ENCODE data around the gene PSAP. TPM values are rescaled to one million over a fixed set of nuclear protein-coding genes. Genes with fewer than 3 reads are reported as not detected.

The PSAP gene
- total and polyA plus RNA-seq, 2 experiments from 2014 or later: 151 to 391 TPM

DNA sequence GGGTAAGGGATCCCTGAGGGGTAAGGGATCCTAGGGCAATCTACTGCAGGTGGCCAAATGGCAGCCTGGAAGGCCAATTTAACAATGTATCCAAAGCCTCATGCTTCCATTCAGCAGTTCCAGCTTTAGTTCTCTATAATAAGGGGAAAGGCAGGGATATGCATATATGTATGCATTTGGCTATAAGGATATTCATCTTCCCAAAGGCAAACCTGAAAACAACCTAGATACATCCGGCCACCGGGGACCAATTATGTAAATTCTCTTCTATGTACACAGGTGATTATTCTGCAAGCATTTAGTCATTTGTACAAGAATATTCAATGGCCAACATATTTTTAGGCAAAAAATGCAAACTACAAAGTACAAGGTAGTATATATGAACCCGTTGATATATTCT is 26.7 kb downstream of the PSAP start:
- H3K9me3 Mint-ChIP-seq: no peaks in the 10 kb centered on the region

More for the DNA sequence above, 26.7 kb downstream of the PSAP start:
- TF ChIP-seq, protein P1, sequence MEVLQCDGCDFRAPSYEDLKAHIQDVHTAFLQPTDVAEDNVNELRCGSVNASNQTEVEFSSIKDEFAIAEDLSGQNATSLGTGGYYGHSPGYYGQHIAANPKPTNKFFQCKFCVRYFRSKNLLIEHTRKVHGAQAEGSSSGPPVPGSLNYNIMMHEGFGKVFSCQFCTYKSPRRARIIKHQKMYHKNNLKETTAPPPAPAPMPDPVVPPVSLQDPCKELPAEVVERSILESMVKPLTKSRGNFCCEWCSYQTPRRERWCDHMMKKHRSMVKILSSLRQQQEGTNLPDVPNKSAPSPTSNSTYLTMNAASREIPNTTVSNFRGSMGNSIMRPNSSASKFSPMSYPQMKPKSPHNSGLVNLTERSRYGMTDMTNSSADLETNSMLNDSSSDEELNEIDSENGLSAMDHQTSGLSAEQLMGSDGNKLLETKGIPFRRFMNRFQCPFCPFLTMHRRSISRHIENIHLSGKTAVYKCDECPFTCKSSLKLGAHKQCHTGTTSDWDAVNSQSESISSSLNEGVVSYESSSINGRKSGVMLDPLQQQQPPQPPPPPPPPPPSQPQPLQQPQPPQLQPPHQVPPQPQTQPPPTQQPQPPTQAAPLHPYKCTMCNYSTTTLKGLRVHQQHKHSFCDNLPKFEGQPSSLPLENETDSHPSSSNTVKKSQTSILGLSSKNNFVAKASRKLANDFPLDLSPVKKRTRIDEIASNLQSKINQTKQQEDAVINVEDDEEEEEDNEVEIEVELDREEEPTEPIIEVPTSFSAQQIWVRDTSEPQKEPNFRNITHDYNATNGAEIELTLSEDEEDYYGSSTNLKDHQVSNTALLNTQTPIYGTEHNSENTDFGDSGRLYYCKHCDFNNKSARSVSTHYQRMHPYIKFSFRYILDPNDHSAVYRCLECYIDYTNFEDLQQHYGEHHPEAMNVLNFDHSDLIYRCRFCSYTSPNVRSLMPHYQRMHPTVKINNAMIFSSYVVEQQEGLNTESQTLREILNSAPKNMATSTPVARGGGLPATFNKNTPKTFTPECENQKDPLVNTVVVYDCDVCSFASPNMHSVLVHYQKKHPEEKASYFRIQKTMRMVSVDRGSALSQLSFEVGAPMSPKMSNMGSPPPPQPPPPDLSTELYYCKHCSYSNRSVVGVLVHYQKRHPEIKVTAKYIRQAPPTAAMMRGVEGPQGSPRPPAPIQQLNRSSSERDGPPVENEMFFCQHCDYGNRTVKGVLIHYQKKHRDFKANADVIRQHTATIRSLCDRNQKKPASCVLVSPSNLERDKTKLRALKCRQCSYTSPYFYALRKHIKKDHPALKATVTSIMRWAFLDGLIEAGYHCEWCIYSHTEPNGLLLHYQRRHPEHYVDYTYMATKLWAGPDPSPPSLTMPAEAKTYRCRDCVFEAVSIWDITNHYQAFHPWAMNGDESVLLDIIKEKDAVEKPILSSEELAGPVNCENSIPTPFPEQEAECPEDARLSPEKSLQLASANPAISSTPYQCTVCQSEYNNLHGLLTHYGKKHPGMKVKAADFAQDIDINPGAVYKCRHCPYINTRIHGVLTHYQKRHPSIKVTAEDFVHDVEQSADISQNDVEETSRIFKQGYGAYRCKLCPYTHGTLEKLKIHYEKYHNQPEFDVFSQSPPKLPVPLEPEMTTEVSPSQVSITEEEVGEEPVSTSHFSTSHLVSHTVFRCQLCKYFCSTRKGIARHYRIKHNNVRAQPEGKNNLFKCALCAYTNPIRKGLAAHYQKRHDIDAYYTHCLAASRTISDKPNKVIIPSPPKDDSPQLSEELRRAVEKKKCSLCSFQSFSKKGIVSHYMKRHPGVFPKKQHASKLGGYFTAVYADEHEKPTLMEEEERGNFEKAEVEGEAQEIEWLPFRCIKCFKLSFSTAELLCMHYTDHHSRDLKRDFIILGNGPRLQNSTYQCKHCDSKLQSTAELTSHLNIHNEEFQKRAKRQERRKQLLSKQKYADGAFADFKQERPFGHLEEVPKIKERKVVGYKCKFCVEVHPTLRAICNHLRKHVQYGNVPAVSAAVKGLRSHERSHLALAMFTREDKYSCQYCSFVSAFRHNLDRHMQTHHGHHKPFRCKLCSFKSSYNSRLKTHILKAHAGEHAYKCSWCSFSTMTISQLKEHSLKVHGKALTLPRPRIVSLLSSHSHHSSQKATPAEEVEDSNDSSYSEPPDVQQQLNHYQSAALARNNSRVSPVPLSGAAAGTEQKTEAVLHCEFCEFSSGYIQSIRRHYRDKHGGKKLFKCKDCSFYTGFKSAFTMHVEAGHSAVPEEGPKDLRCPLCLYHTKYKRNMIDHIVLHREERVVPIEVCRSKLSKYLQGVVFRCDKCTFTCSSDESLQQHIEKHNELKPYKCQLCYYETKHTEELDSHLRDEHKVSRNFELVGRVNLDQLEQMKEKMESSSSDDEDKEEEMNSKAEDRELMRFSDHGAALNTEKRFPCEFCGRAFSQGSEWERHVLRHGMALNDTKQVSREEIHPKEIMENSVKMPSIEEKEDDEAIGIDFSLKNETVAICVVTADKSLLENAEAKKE (CRISPR knock-in tag; IDR thresholded peaks at IDR 0.05): no peak
- TF ChIP-seq POLR2AphosphoS5 (IDR thresholded peaks at IDR 0.05; ENCODE audit: low read depth) (no peak), ZNF114 (CRISPR knock-in tag; IDR thresholded peaks at IDR 0.05) (no peak), STAT1 (IDR thresholded peaks at IDR 0.05; ENCODE audit: unreplicated experiment) (no peak)
- H3K27ac Mint-ChIP-seq: peak overlapping the region; percentile 74; the same call in 1 of the 2 replicates
- Histone ChIP-seq H3F3A (replicated peaks; ENCODE audit: low read depth) (no peaks in the 10 kb centered on the region), H3K4me3 (no peak overlapping the region), H3K4me2 (peak overlapping the region; percentile 64), H3K36me3 (ENCODE audit: insufficient read depth) (peaks cover 74% of the 10 kb centered on the region), H3K27me3 (ENCODE audit: insufficient read depth) (no peaks in the 10 kb centered on the region), H3K79me2 (replicated peaks; ENCODE audit: insufficient read depth) (no peaks in the 10 kb centered on the region), H3K4me1 (ENCODE audit: insufficient read depth) (peaks cover 10% of the 10 kb centered on the region), H3K9me2 (ENCODE audit: insufficient read depth) (no peaks in the 10 kb centered on the region), H4K20me1 (replicated peaks; ENCODE audit: insufficient read depth) (peaks cover 4% of the 10 kb centered on the region), H2AFZ (no peak overlapping the region), H3K27ac (ENCODE audit: low read depth) (peak overlapping the region; percentile 83)
- DNase-seq (ENCODE audit: low spot score): no peak
- peaks cover 4% of the 10 kb centered on the region for H3K27me3 Mint-ChIP-seq (ENCODE audit: insufficient read depth, low read depth, poor library complexity)
- peaks cover 4% of the 10 kb centered on the region; the same call in 2 of the 3 replicates for H3K4me1 Mint-ChIP-seq
- H3K4me3 Mint-ChIP-seq: no peak overlapping the region
- peaks cover 85% of the 10 kb centered on the region for H3K36me3 Mint-ChIP-seq (ENCODE audit: low read depth)
- no peak for ATAC-seq
